Karpas-422 (cell line): ENCODE results near the gene TNFSF18. TPM values are rescaled to one million over a fixed set of nuclear protein-coding genes. Genes with fewer than 3 reads are reported as not detected.

Experiments
- DNase-seq: peaks from one replicate; pipeline ENCODE4 v3.0.0-alpha.2; 2015
- H2AFZ ChIP-seq: fragments of 200-600 bp; sonication (generic); 2 replicates; pipeline ENCODE4 v1.6.1; 2014; ENCODE audit warnings: antibody characterized with exemption, low read length, mixed read lengths
- H3K27ac ChIP-seq: fragments of 200-600 bp; sonication (generic); 2 replicates; pipeline ENCODE4 v1.5.1; 2014; ENCODE audit warnings: mild to moderate bottlenecking, low read length, moderate library complexity
- H3K27me3 ChIP-seq: fragments of 200-600 bp; sonication (generic); 2 replicates; pipeline ENCODE4 v1.6.1; 2014; ENCODE audit warnings: low read length, mixed read lengths
- H3K36me3 ChIP-seq: fragments of 200-600 bp; sonication (generic); 2 replicates; pipeline ENCODE4 v1.6.1; 2014; ENCODE audit warnings: low read length, mixed read lengths; ENCODE audit not compliant: insufficient read depth
- H3K4me1 ChIP-seq: fragments of 200-600 bp; sonication (generic); 2 replicates; pipeline ENCODE4 v1.6.1; 2014; ENCODE audit warnings: mild to moderate bottlenecking, low read length, mixed read lengths
- H3K4me2 ChIP-seq: fragments of 200-600 bp; sonication (generic); 2 replicates; pipeline ENCODE4 v1.6.1; 2014; ENCODE audit warnings: low read length, low read depth, mild to moderate bottlenecking; ENCODE audit not compliant: poor library complexity, severe bottlenecking
- H3K4me3 ChIP-seq: fragments of 200-600 bp; sonication (generic); 2 replicates; pipeline ENCODE4 v1.5.1; 2014; ENCODE audit warnings: mild to moderate bottlenecking, antibody characterized with exemption, low read length, mixed read lengths
- H3K79me2 ChIP-seq: fragments of 200-600 bp; sonication (generic); 2 replicates; pipeline ENCODE4 v1.6.1; 2014; ENCODE audit warnings: mild to moderate bottlenecking, low read length, mixed read lengths
- H3K9ac ChIP-seq: fragments of 200-600 bp; sonication (generic); 2 replicates; pipeline ENCODE4 v1.6.0; 2014; ENCODE audit warnings: low read length
- H3K9me2 ChIP-seq: fragments of 200-600 bp; sonication (generic), shearing (Covaris generic); replicated peaks from 2 replicates; pipeline ENCODE4 v1.6.0; 2014; ENCODE audit warnings: mild to moderate bottlenecking, low read length, moderate library complexity; ENCODE audit not compliant: insufficient read depth
- H3K9me3 ChIP-seq: fragments of 300-700, 200-600 bp; sonication (generic); 2 replicates; pipeline ENCODE4 v1.6.1; 2014; ENCODE audit warnings: low read length, mixed read lengths
- H4K20me1 ChIP-seq: fragments of 200-600 bp; sonication (generic); 2 replicates; pipeline ENCODE4 v1.6.1; 2014; ENCODE audit warnings: mild to moderate bottlenecking, antibody characterized with exemption, low read length, low read depth; ENCODE audit not compliant: insufficient read depth
- total RNA-seq: library from RNA; depleted of rRNA; stranded (reverse); fragments of >200 nt; shearing (Covaris generic); gene quantifications from 2 replicates; pipeline ENCODE4 v1.2.3, GENCODE V29; 2014; ENCODE audit warnings: low replicate concordance

TNFSF18 gene
- total RNA-seq, 1 experiment from 2014 or later, result not detected

DNA sequence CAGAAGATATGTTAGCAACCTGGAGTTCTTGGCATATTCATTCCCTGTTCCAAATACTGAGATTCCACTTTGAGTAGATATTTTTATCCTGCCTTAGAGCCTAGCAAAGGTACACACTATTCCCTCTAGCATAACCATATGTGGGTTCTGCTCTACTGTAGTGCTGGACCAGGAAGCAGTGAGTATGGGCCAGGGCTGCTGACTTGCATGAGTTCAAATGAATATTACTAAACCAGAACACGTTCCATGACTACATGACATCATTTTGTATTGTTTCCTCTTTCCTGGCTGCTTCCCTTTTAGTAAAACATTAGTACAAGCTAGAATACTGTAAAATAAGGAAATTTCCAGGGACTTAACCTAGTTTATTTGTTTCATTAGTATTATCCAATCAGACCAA lies 41.1 kb downstream of the TNFSF18 start:
- Histone ChIP-seq H3K4me2 (no peak overlapping the region), H3K27ac (no peak overlapping the region), H3K79me2 (no peaks in the 10 kb centered on the region), H2AFZ (no peak overlapping the region), H4K20me1 (no peaks in the 10 kb centered on the region), H3K36me3 (no peaks in the 10 kb centered on the region), H3K9me3 (no peaks in the 10 kb centered on the region), H3K9ac (no peak overlapping the region), H3K9me2 (no peaks in the 10 kb centered on the region), H3K4me3 (no peak overlapping the region), H3K27me3 (no peaks in the 10 kb centered on the region), H3K4me1 (no peaks in the 10 kb centered on the region)
- no peak for DNase-seq

DNA sequence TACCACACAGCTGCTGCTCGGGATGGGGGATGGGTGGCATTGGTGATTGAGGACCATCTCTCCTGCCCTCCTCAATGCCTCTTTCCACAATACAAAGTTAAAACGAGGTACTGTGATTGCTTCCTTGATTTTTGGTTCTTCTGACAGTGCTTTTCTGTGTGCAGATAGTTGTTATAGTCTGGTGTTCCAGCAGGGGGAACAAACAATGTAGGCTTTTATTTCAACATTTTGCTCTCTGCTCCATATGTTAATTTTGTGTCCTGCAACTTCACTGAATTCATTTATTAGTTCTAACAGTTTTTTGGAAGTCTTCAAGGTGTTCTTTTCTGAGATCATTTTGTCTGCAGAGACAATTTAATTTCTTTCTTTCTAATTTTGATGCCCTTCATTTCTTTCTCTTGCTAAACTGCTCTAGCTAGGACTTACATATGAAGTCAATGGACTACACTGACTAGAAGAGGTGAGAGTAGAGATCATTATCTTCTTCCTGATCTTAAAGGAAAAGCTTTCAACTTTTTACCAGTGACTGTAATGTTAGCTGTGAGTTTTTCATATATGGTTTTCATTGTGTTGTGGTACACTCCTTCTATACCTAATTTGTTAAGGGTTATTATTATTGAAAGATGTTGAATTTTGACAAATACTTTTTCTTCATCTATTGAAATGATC lies 45.4 kb downstream of the TNFSF18 start:
- Histone ChIP-seq H3K4me3 (no peak overlapping the region), H3K27me3 (no peaks in the 10 kb centered on the region), H3K36me3 (no peaks in the 10 kb centered on the region), H2AFZ (no peak overlapping the region), H3K9me2 (no peaks in the 10 kb centered on the region), H3K4me2 (no peak overlapping the region), H3K9me3 (no peaks in the 10 kb centered on the region), H3K4me1 (no peaks in the 10 kb centered on the region), H3K27ac (no peak overlapping the region), H3K79me2 (no peaks in the 10 kb centered on the region), H4K20me1 (no peaks in the 10 kb centered on the region), H3K9ac (no peak overlapping the region)
- DNase-seq, result no peak

DNA sequence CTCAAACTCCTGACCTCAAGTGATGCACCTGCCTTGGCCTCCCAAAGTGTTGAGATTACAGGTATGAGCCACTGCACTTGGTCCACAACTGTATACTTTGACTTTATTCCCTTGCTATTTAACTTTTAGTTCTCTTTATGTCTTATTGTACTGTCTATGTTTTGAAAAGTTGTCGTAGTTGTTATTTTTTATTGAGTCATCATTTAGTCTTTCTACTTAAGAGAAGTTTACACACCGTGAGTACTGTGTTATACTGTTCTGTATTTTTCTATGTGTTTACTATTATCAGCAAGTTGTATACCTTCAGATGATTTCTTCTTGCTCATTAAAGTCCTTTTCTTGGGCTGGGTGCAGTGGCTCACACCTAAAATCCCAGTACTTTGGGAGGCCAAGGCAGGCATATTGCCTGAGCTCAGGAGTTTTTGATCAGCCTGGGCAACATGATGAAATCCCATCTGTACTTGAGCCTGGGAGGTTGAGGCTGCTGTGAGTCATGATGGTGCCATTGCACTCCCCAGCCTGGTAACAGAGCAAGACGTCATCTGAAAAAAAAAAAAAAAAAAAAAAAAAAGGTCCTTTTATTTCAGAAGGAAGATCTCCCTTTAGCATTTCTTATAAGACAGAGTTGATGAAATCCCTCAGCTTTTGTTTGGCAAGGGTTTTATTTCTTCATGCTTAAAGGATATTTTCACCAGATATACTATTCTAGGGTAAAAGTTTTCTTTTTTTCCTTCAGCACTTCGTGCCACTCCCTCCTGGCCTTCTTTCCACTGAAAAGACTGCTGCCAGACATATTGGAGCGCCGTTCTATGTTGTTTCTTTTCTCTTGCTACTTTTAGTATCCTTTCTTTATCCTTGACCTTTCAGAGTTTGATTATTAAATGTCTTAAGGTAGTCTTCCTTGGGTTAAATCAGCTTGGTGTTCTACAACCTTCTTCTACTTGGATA lies 47.6 kb downstream of the TNFSF18 start:
- H3K9me3 ChIP-seq, result no peaks in the 10 kb centered on the region

DNA sequence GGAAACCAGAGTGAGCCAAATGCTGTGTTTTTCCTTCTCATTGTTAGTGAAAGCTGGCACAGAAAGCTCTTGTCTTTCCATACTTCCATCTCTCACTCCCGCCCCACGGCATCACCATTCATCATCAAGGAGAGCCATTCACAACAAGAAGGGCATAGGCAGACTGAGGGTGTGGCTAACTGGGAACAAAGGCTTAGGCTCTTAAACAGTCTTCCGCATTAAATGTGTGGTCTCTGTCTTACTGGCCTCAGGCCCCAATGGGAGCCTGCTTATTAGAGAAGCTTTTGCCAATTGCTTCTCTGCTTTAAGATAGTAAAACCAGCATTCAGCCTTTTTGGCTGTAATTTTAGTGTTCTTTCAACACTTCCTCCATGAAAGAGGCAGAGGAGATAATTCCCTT lies 51.4 kb downstream of the TNFSF18 start:
- no peak overlapping the region for H3K4me2 ChIP-seq
- H3K9ac ChIP-seq, result no peak overlapping the region
- H3K27ac ChIP-seq, result no peak overlapping the region
- no peak overlapping the region for H2AFZ ChIP-seq
- H3K27me3 ChIP-seq, result no peaks in the 10 kb centered on the region
- no peaks in the 10 kb centered on the region for H3K36me3 ChIP-seq
- no peaks in the 10 kb centered on the region for H3K9me2 ChIP-seq
- no peak for DNase-seq
- no peaks in the 10 kb centered on the region for H3K4me1 ChIP-seq
- no peaks in the 10 kb centered on the region for H3K9me3 ChIP-seq
- no peaks in the 10 kb centered on the region for H3K79me2 ChIP-seq
- H4K20me1 ChIP-seq, result no peaks in the 10 kb centered on the region
- no peak overlapping the region for H3K4me3 ChIP-seq

More for the DNA sequence above, 47.6 kb downstream of the TNFSF18 start:
- no peak overlapping the region for H3K9ac ChIP-seq
- no peak overlapping the region for H2AFZ ChIP-seq
- DNase-seq, result no peak
- H3K36me3 ChIP-seq, result no peaks in the 10 kb centered on the region
- H3K9me2 ChIP-seq, result no peaks in the 10 kb centered on the region
- H3K4me1 ChIP-seq, result no peaks in the 10 kb centered on the region
- no peaks in the 10 kb centered on the region for H3K79me2 ChIP-seq
- no peak overlapping the region for H3K27ac ChIP-seq
- no peak overlapping the region for H3K4me2 ChIP-seq
- no peaks in the 10 kb centered on the region for H4K20me1 ChIP-seq
- H3K4me3 ChIP-seq, result no peak overlapping the region
- no peaks in the 10 kb centered on the region for H3K27me3 ChIP-seq

DNA sequence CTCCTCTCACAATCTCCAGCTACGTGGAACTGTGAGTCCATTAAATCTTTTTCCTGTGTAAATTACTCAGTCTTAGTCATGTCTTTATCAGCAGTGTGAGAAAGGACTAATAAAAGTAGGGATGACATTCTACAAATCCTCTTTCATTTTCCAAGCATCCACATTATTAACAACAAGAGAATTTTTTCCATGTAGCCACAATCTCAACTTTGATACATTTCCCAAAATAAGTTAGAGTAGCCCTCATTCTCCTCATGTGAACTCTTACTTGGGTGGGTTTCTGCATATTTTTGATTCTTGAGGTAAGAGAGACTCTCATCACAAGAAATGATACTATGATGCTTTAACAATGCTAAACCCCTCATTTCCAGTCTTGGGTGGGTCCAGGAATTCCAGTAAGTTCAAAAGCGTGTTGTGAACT lies 52.8 kb downstream of the TNFSF18 start:
- Histone ChIP-seq H3K4me1 (no peaks in the 10 kb centered on the region), H3K27me3 (no peaks in the 10 kb centered on the region), H3K27ac (no peak overlapping the region), H4K20me1 (no peaks in the 10 kb centered on the region), H3K9me3 (no peaks in the 10 kb centered on the region), H3K79me2 (no peaks in the 10 kb centered on the region), H3K9ac (no peak overlapping the region), H3K4me2 (no peak overlapping the region), H3K9me2 (no peaks in the 10 kb centered on the region), H2AFZ (no peak overlapping the region), H3K4me3 (no peak overlapping the region), H3K36me3 (no peaks in the 10 kb centered on the region)
- no peak for DNase-seq

DNA sequence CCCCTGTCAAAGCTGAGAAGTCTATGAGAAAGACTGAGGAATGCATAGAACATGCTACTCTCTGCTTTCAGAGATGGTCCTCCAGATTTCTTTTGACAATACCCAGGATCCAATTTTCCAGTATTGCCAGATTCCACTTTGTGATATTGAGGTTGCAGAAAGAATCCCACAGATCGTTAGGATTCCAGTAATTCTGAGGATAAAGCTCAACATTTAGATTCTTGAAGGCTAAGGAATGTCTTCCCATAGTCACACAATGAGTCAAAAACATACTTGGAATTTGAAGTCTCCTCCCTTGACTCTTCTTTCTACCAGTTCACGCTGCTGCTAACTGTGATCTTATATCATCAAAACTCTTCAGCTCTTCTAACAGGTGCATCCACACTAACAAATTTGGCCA lies 57.1 kb downstream of the TNFSF18 start:
- no peak overlapping the region for H2AFZ ChIP-seq
- H3K27me3 ChIP-seq, result no peaks in the 10 kb centered on the region
- no peaks in the 10 kb centered on the region for H3K9me2 ChIP-seq
- H3K4me2 ChIP-seq, result no peak overlapping the region
- H3K4me1 ChIP-seq, result no peaks in the 10 kb centered on the region
- H4K20me1 ChIP-seq, result no peaks in the 10 kb centered on the region
- no peak for DNase-seq
- H3K27ac ChIP-seq, result no peak overlapping the region
- H3K9ac ChIP-seq, result no peak overlapping the region
- no peak overlapping the region for H3K4me3 ChIP-seq
- H3K9me3 ChIP-seq, result no peaks in the 10 kb centered on the region
- no peaks in the 10 kb centered on the region for H3K36me3 ChIP-seq
- H3K79me2 ChIP-seq, result no peaks in the 10 kb centered on the region

DNA sequence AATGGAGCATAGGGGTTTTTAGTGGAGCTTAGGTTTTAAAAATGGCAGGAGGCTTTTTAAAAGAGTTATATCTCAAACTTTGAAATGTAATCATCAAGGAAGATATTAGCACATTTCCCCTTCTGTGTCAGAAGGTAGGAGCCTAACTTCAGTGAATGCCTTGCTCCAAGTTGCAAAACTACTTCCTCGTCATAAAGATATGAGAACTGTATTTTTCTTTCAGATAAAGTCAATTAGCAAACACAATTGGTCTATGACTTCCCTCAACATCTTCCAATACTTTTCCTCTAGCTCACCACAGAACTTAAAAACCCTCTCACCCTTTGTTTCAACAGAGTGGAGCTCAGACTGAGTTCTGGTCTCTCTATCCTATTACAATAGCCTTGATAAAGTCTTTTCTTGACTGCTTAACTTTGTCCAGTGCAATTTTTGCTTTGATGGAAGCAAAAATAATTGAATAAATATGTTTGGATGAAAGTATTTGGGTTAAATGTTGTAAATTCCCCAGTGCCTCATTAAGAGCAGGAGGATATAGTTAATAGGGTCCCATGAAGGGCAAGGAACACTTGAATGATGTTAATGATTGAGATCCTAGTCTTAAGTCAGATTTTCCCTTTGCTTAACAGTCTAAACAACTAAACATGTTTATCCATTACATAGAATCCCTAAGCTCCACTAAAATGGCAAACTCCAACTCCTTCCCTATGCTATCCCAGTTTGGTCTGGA lies 58.9 kb downstream of the TNFSF18 start:
- DNase-seq, result no peak
- no peaks in the 10 kb centered on the region for H3K27me3 ChIP-seq
- H3K9me3 ChIP-seq, result no peaks in the 10 kb centered on the region
- H3K27ac ChIP-seq, result no peak overlapping the region
- H3K4me3 ChIP-seq, result no peak overlapping the region
- no peaks in the 10 kb centered on the region for H3K4me1 ChIP-seq
- H4K20me1 ChIP-seq, result no peaks in the 10 kb centered on the region
- no peak overlapping the region for H2AFZ ChIP-seq
- no peak overlapping the region for H3K9ac ChIP-seq
- H3K9me2 ChIP-seq, result no peaks in the 10 kb centered on the region
- no peak overlapping the region for H3K4me2 ChIP-seq
- H3K36me3 ChIP-seq, result no peaks in the 10 kb centered on the region
- H3K79me2 ChIP-seq, result no peaks in the 10 kb centered on the region
